Ishikawa (cell line): ENCODE data around the gene MTHFD1L.

Experiments used
- CEBPB ChIP-seq: IDR thresholded peaks from 2 replicates; pipeline ENCODE4 v1.6.1; 2012
- CREB1 ChIP-seq: IDR thresholded peaks from 2 replicates; pipeline ENCODE4 v1.6.1; 2012; ENCODE audit warnings: low read depth
- EGR1 ChIP-seq: IDR thresholded peaks from 2 replicates; pipeline ENCODE4 v1.6.1; 2012
- EP300 ChIP-seq: IDR thresholded peaks from 2 replicates; pipeline ENCODE4 v1.6.1; 2012; ENCODE audit warnings: borderline replicate concordance
- FOXM1 ChIP-seq: IDR thresholded peaks from 2 replicates; pipeline ENCODE4 v1.6.1; 2012; ENCODE audit warnings: low read depth, borderline replicate concordance
- MAX ChIP-seq: IDR thresholded peaks from 2 replicates; pipeline ENCODE4 v1.6.1; 2012
- NFIC ChIP-seq: IDR thresholded peaks from 2 replicates; pipeline ENCODE4 v1.6.1; 2012
- RAD21 ChIP-seq: IDR thresholded peaks from 2 replicates; pipeline ENCODE4 v1.6.1; 2012; ENCODE audit warnings: low read depth
- REST ChIP-seq: IDR thresholded peaks from 2 replicates; pipeline ENCODE4 v1.6.1; 2012; ENCODE audit warnings: low read depth, mild to moderate bottlenecking
- TAF1 ChIP-seq: IDR thresholded peaks from 2 replicates; pipeline ENCODE4 v1.6.1; 2012; ENCODE audit warnings: low read depth, mild to moderate bottlenecking
- TCF12 ChIP-seq: IDR thresholded peaks from 2 replicates; pipeline ENCODE4 v1.6.1; 2012; ENCODE audit warnings: low read depth
- TEAD4 ChIP-seq: IDR thresholded peaks from 2 replicates; pipeline ENCODE4 v1.6.1; 2012
- USF1 ChIP-seq: IDR thresholded peaks from 2 replicates; pipeline ENCODE4 v1.6.1; 2012
- YY1 ChIP-seq: IDR thresholded peaks from 2 replicates; pipeline ENCODE4 v1.6.1; 2012; ENCODE audit warnings: low read depth
- ZBTB7A ChIP-seq: IDR thresholded peaks from 2 replicates; pipeline ENCODE4 v1.6.1; 2012; ENCODE audit warnings: low read depth

MTHFD1L gene

GRCh38 chr6:151038616-151039015 is 173.1 kb downstream of the MTHFD1L start:
- TF ChIP-seq RAD21 (no peak), CREB1 (no peak), EGR1 (no peak), EP300 (no peak), FOXM1 (no peak), TAF1 (no peak), YY1 (no peak), ZBTB7A (no peak), TEAD4 (no peak), NFIC (no peak)

GRCh38 chr6:151040888-151041521 is 175.5 kb downstream of the MTHFD1L start:
- peak; percentile 63; the same call in 1 of the 2 replicates for TF ChIP-seq ZBTB7A
- TF ChIP-seq EP300: peak; percentile 100
- 0 out of 2 replicates have a peak, but pooled peaks have one; percentile 40 for TF ChIP-seq YY1
- TF ChIP-seq NFIC: peak; percentile 92
- TF ChIP-seq RAD21: peak; percentile 35; the same call in 1 of the 2 replicates
- TF ChIP-seq TCF12: peak; percentile 100
- peak; percentile 75 for TF ChIP-seq CEBPB
- peak; percentile 98 for TF ChIP-seq TEAD4
- peak; percentile 99 for TF ChIP-seq FOXM1

GRCh38 chr6:151041686-151042085 is 176.2 kb downstream of the MTHFD1L start:
- TF ChIP-seq RAD21: no peak
- no peak for TF ChIP-seq CREB1
- no peak for TF ChIP-seq REST
- TF ChIP-seq TCF12: no peak
- no peak for TF ChIP-seq TEAD4
- no peak for TF ChIP-seq NFIC
- no peak for TF ChIP-seq EP300
- no peak for TF ChIP-seq FOXM1
- no peak for TF ChIP-seq ZBTB7A
- no peak for TF ChIP-seq TAF1
- no peak for TF ChIP-seq EGR1
- TF ChIP-seq CEBPB: no peak
- no peak for TF ChIP-seq YY1
- no peak for TF ChIP-seq MAX
- no peak for TF ChIP-seq USF1

GRCh38 chr6:151042911-151043330 is 177.4 kb downstream of the MTHFD1L start:
- TF ChIP-seq EP300 (peak; percentile 23; the same call in 1 of the 2 replicates), MAX (0 out of 2 replicates have a peak, but pooled peaks have one; percentile 18)

- TF ChIP-seq ZBTB7A (no peak), EGR1 (no peak), CREB1 (no peak), YY1 (no peak)
Measured at GRCh38 chr6:151043944-151044343, 178.4 kb downstream of the MTHFD1L start.

GRCh38 chr6:151044465-151045441 is 179.3 kb downstream of the MTHFD1L start:
- TF ChIP-seq FOXM1 (peak; percentile 99), TAF1 (no peak), REST (peak; percentile 32; the same call in 1 of the 2 replicates), TCF12 (peak; percentile 99), NFIC (peak; percentile 96), RAD21 (peak; percentile 33), YY1 (peak; percentile 54), CEBPB (peak; percentile 91), USF1 (no peak; the same call in 1 of the 2 replicates), TEAD4 (peak; percentile 90), CREB1 (peak; percentile 65), MAX (peak; percentile 29), EP300 (peak; percentile 99), EGR1 (no peak), ZBTB7A (peak; percentile 28; the same call in 1 of the 2 replicates)
